Hypothalamus (tissue), 51 donors: Measurements from ENCODE around the gene MPL.
"Not testable (repeated sequence)": the region's sequence is repeated elsewhere in the genome, so short reads cannot be mapped to it uniquely, and the experiment has no call there.

Experiments used
- DNase-seq, 51 donors: peaks; one replicate each; lab custom pipeline; 2025; lab: John Stamatoyannopoulos, UW

The MPL gene

GRCh38 chr1:43369779-43370178 is 32.2 kb downstream of the MPL start:
- DNase-seq: not testable (repeated sequence)

GRCh38 chr1:43370564-43370963 is 32.9 kb downstream of the MPL start:
- DNase-seq: no peak

- DNase-seq: no peak
These were observed 34.6 kb downstream of the MPL start for GRCh38 chr1:43372172-43372571.

- peak in 1 of 51 donors; percentile 23 for DNase-seq
These were observed 35.7 kb downstream of the MPL start for GRCh38 chr1:43373066-43373940.

GRCh38 chr1:43376723-43377235 is 39.2 kb downstream of the MPL start:
- DNase-seq: no peak

GRCh38 chr1:43377831-43378230 is 40.2 kb downstream of the MPL start:
- DNase-seq: no peak

GRCh38 chr1:43379476-43379875 is 41.9 kb downstream of the MPL start:
- no peak for DNase-seq

GRCh38 chr1:43381612-43382011 is 44.0 kb downstream of the MPL start:
- DNase-seq: peak in 16 of 51 donors; percentile 11 to 86 (median 48)

- DNase-seq: peak in 42 of 51 donors; percentile 6 to 91 (median 57)
These were observed 44.6 kb downstream of the MPL start for GRCh38 chr1:43382027-43382779.

- DNase-seq: peak in 30 of 51 donors; percentile 3 to 70 (median 27)
These were observed 45.8 kb downstream of the MPL start for GRCh38 chr1:43383449-43383848.

- DNase-seq: no peak
These were observed 49.1 kb downstream of the MPL start for GRCh38 chr1:43386676-43387075.

- DNase-seq: no peak
These were observed 50.5 kb downstream of the MPL start for GRCh38 chr1:43387976-43388599.

- DNase-seq: no peak
These were observed 51.0 kb downstream of the MPL start for GRCh38 chr1:43388613-43389012.

- peak; percentile 66 to 98 (median 91) for DNase-seq
These were observed 52.0 kb downstream of the MPL start, which contains the start of the genes MED8 and SZT2 for GRCh38 chr1:43389326-43390313. Gene MED8 (minus strand): TSS chr1:43389800. CDS start chr1:43389764, 36 bp downstream. Gene SZT2 (plus strand): TSS chr1:43389899. CDS start chr1:43389969, 70 bp downstream.

GRCh38 chr1:43392702-43393101 is 55.1 kb downstream of the MPL start:
- DNase-seq: no peak

- DNase-seq: no peak
These were observed 57.9 kb downstream of the MPL start for GRCh38 chr1:43395523-43395922.

GRCh38 chr1:43396059-43396458 is 58.4 kb downstream of the MPL start:
- no peak for DNase-seq

- no peak for DNase-seq
These were observed 60.6 kb downstream of the MPL start for GRCh38 chr1:43398227-43398626.

GRCh38 chr1:43400441-43400840 is 62.8 kb downstream of the MPL start:
- DNase-seq: not testable (repeated sequence)
